SK-N-SH (cell line): Measurements from ENCODE around the gene CD99L2. TPM values are rescaled to one million over a fixed set of nuclear protein-coding genes. Genes with fewer than 3 reads are reported as not detected.

Experiments used
- CTCF ChIA-PET: fragments of 300-600, 350-600 bp; formaldehyde crosslinking; extraction: SDS; loops from one replicate; lab custom pipeline; 2021; lab: Yijun Ruan, JAX
- POLR2A ChIA-PET: fragments of 350-600 bp; sonication (Branson Sonifier 250); formaldehyde crosslinking; extraction: SDS; loops from one replicate; lab custom pipeline; 2020; ENCODE audit warnings: antibody characterized with exemption, inconsistent platforms; lab: Yijun Ruan, JAX
- DNase-seq: peaks from one replicate; pipeline ENCODE4 v3.0.0; 2012
- H2AFZ ChIP-seq: fragments of 200-600 bp; sonication (generic); 2 replicates; pipeline ENCODE4 v1.8.1; 2016; ENCODE audit warnings: antibody characterized with exemption, mild to moderate bottlenecking, low read depth
- H3F3A ChIP-seq: fragments of 200-600 bp; sonication (generic); replicated peaks from 2 replicates; pipeline ENCODE3; 2016; ENCODE audit warnings: antibody characterized with exemption, mild to moderate bottlenecking; ENCODE audit not compliant: insufficient read depth
- H3K27ac ChIP-seq, 2 experiments: fragments of 200-500 bp in 1 of 2; fragments of 200-600 bp in 1 of 2; sonication (Bioruptor generic) in 1 of 2; sonication (generic), shearing (Covaris generic) in 1 of 2; 2 replicates each; pipeline versions ENCODE4 v1.5.1 to v1.6.1; 2014 to 2016; ENCODE audit warnings: low read depth in 2 of 2, inconsistent platforms in 1 of 2, low read length in 1 of 2, mild to moderate bottlenecking in 1 of 2, mixed read lengths in 1 of 2
- H3K27me3 ChIP-seq: fragments of 200-600 bp; sonication (generic), shearing (Covaris generic); 2 replicates; pipeline ENCODE4 v1.6.1; 2016; ENCODE audit warnings: mixed run types; ENCODE audit not compliant: insufficient read depth
- H3K36me3 ChIP-seq, 2 experiments: fragments of 200-500 bp in 1 of 2; fragments of 200-600 bp in 1 of 2; sonication (Bioruptor generic) in 1 of 2; sonication (generic) in 1 of 2; replicated peaks in 1 of 2; 2 replicates each; pipeline versions ENCODE3 to v1.5.1; 2014 to 2016; ENCODE audit warnings: low read length in 1 of 2, mild to moderate bottlenecking in 1 of 2; ENCODE audit not compliant: insufficient read depth in 2 of 2, control insufficient read depth in 1 of 2
- H3K4me1 ChIP-seq, 2 experiments: fragments of 200-500 bp in 1 of 2; fragments of 200-600 bp in 1 of 2; sonication (Bioruptor generic) in 1 of 2; sonication (generic), shearing (Covaris generic) in 1 of 2; 2 replicates each; pipeline versions ENCODE4 v1.5.1 to v1.6.1; 2014 to 2016; ENCODE audit warnings: low read depth in 1 of 2, low read length in 1 of 2, mixed run types in 1 of 2; ENCODE audit not compliant: insufficient read depth in 2 of 2, control insufficient read depth in 1 of 2
- H3K4me2 ChIP-seq: fragments of 200-600 bp; sonication (generic), shearing (Covaris generic); 2 replicates; pipeline ENCODE4 v1.6.1; 2017; ENCODE audit warnings: mixed run types
- H3K4me3 ChIP-seq, 2 experiments: fragments of 200-500 bp in 1 of 2; fragments of 200-600 bp in 1 of 2; sonication (Bioruptor generic) in 1 of 2; sonication (generic), shearing (Covaris generic) in 1 of 2; 2 replicates each; pipeline versions ENCODE4 v1.5.1 to v1.8.1; 2014 to 2016; ENCODE audit warnings: low read depth in 2 of 2, inconsistent platforms in 1 of 2, low read length in 1 of 2, mild to moderate bottlenecking in 1 of 2, mixed read lengths in 1 of 2, moderate library complexity in 1 of 2
- H3K79me2 ChIP-seq: fragments of 200-600 bp; sonication (generic); 2 replicates; pipeline ENCODE4 v1.8.1; 2017; ENCODE audit warnings: mild to moderate bottlenecking; ENCODE audit not compliant: insufficient read depth
- H3K9ac ChIP-seq: fragments of 200-600 bp; sonication (generic); 2 replicates; pipeline ENCODE4 v1.6.1; 2017; ENCODE audit warnings: mixed run types
- H3K9me2 ChIP-seq: fragments of 200-600 bp; sonication (generic); 2 replicates; pipeline ENCODE4 v1.6.1; 2017; ENCODE audit warnings: mixed run types
- H3K9me3 ChIP-seq: fragments of 200-600 bp; sonication (generic); 2 replicates; pipeline ENCODE4 v1.6.1; 2017; ENCODE audit warnings: mixed run types, mild to moderate bottlenecking, moderate library complexity
- H4K20me1 ChIP-seq: fragments of 200-600 bp; sonication (generic); 2 replicates; pipeline ENCODE4 v1.6.1; 2017; ENCODE audit warnings: mild to moderate bottlenecking, mixed run types; ENCODE audit not compliant: insufficient read depth
- CHD2 ChIP-seq: fragments of 150-350 bp; IDR thresholded peaks from 2 replicates; pipeline ENCODE4 v1.6.1; 2018; ENCODE audit warnings: low read length; ENCODE audit not compliant: partially characterized antibody
- CTCF ChIP-seq: fragments of 200-600 bp; sonication (generic); IDR thresholded peaks from 2 replicates; pipeline ENCODE4 v1.6.1; 2017; ENCODE audit warnings: antibody characterized with exemption, mild to moderate bottlenecking, moderate library complexity
- EP300 ChIP-seq, 2 experiments: IDR thresholded peaks; 2 replicates each; pipeline versions ENCODE4 v1.4.0 to v1.6.1; 2012; ENCODE audit warnings: borderline replicate concordance in 1 of 2, low read depth in 1 of 2, low read length in 1 of 2
- FOXJ3 ChIP-seq: sonication (generic); formaldehyde crosslinking; IDR thresholded peaks from 2 replicates; pipeline ENCODE4 v1.5.1; 2020; ENCODE audit warnings: mild to moderate bottlenecking, missing genetic modification reagents
- FOXM1 ChIP-seq: IDR thresholded peaks from 2 replicates; pipeline ENCODE4 v1.4.0; 2012; ENCODE audit warnings: low read depth, mild to moderate bottlenecking
- JUND ChIP-seq: IDR thresholded peaks from 2 replicates; pipeline ENCODE4 v1.4.0; 2012
- MEF2A ChIP-seq: IDR thresholded peaks from 2 replicates; pipeline ENCODE4 v1.4.0; 2012; ENCODE audit warnings: low read depth, borderline replicate concordance
- MXI1 ChIP-seq: IDR thresholded peaks from 2 replicates; pipeline ENCODE4 v1.6.1; 2012; ENCODE audit warnings: mild to moderate bottlenecking, low read depth, low read length, improper control_type of control experiment
- NRF1 ChIP-seq: IDR thresholded peaks from 2 replicates; pipeline ENCODE4 v1.6.1; 2012; ENCODE audit warnings: low read depth, mild to moderate bottlenecking, low read length
- PBX3 ChIP-seq: IDR thresholded peaks from 2 replicates; pipeline ENCODE4; 2012
- RAD21 ChIP-seq: IDR thresholded peaks from 2 replicates; pipeline ENCODE4 v1.6.1; 2012; ENCODE audit warnings: mild to moderate bottlenecking, low read length
- RCOR1 ChIP-seq: fragments of 150-350 bp; IDR thresholded peaks from 2 replicates; pipeline ENCODE4 v1.6.1; 2017; ENCODE audit warnings: antibody characterized with exemption, low read length
- REST ChIP-seq: IDR thresholded peaks from 2 replicates; pipeline ENCODE4 v1.6.1; 2012; ENCODE audit warnings: mild to moderate bottlenecking, low read depth, low read length, moderate library complexity
- RXRA ChIP-seq: IDR thresholded peaks from 2 replicates; pipeline ENCODE4 v1.4.0; 2012; ENCODE audit warnings: low read depth, mild to moderate bottlenecking, borderline replicate concordance
- SIN3A ChIP-seq: IDR thresholded peaks from 2 replicates; pipeline ENCODE4 v1.6.1; 2012; ENCODE audit warnings: low read depth, mild to moderate bottlenecking, low read length, moderate library complexity, borderline replicate concordance
- TCF12 ChIP-seq: IDR thresholded peaks from 2 replicates; pipeline ENCODE4 v1.4.0; 2012
- WGBS: methylation state at CpG from one replicate; pipeline ENCODE4 v1.1.6; 2017; ENCODE audit warnings: low lambda C conversion rate; 5-methylcytosine and 5-hydroxymethylcytosine counted together
- polyA plus RNA-seq, 3 experiments: library from polyadenylated mRNA; depleted of rRNA; stranded (reverse); fragments of >200 nt; gene quantifications; 2 replicates each; pipeline ENCODE4 v1.2.3, GENCODE V29; 2012
- TF ChIP-seq, protein P1 (sequence below): IDR thresholded peaks from 2 replicates; pipeline ENCODE4 v1.4.0; 2012; ENCODE audit warnings: low read depth, borderline replicate concordance
- TF ChIP-seq, protein P2 (sequence below): IDR thresholded peaks from 2 replicates; pipeline ENCODE4 v1.4.0; 2012; ENCODE audit warnings: low read depth
- TF ChIP-seq, protein P3 (sequence below): fragments of 150-350 bp; IDR thresholded peaks from 2 replicates; pipeline ENCODE4 v1.6.1; 2017; ENCODE audit warnings: antibody characterized with exemption, low read length, low read depth, borderline replicate concordance

The CD99L2 gene
- polyA plus RNA-seq, 1 of the 3 experiments (the other 2 are of a cell fraction) = 57.7 TPM

GRCh38 chrX:150933945-150934350 lies 35.5 kb upstream of the CD99L2 start:
- no peak for TF ChIP-seq SIN3A
- TF ChIP-seq TCF12 = no peak
- no peak for TF ChIP-seq JUND
- no peak for TF ChIP-seq RAD21
- no peak for TF ChIP-seq EP300 (IDR thresholded peaks at IDR 0.05; ENCODE audit: borderline replicate concordance in 1 of 2, low read depth in 1 of 2, low read length in 1 of 2)
- TF ChIP-seq RCOR1 = no peak
- no peak for TF ChIP-seq NRF1
- TF ChIP-seq RXRA = no peak
- TF ChIP-seq, protein P1, sequence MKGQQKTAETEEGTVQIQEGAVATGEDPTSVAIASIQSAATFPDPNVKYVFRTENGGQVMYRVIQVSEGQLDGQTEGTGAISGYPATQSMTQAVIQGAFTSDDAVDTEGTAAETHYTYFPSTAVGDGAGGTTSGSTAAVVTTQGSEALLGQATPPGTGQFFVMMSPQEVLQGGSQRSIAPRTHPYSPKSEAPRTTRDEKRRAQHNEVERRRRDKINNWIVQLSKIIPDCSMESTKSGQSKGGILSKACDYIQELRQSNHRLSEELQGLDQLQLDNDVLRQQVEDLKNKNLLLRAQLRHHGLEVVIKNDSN = no peak
- TF ChIP-seq, protein P2, sequence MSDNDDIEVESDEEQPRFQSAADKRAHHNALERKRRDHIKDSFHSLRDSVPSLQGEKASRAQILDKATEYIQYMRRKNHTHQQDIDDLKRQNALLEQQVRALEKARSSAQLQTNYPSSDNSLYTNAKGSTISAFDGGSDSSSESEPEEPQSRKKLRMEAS = no peak
- no peak for TF ChIP-seq CHD2
- TF ChIP-seq FOXM1 = no peak
- TF ChIP-seq FOXJ3 = no peak
- no peak for TF ChIP-seq REST
- TF ChIP-seq CTCF = no peak
- TF ChIP-seq MEF2A = no peak
- TF ChIP-seq PBX3 = no peak
- TF ChIP-seq, protein P3, sequence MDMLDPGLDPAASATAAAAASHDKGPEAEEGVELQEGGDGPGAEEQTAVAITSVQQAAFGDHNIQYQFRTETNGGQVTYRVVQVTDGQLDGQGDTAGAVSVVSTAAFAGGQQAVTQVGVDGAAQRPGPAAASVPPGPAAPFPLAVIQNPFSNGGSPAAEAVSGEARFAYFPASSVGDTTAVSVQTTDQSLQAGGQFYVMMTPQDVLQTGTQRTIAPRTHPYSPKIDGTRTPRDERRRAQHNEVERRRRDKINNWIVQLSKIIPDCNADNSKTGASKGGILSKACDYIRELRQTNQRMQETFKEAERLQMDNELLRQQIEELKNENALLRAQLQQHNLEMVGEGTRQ = no peak
- no peak for TF ChIP-seq MXI1
- H3K27ac ChIP-seq = no peak overlapping the region
- 38% methylated on average over 5 of the region's 5 CpGs for WGBS
- ChIA-PET CTCF (no interaction called here), POLR2A (interaction anchor here (0.6 kb wide), 1 partner anchor 66 kb away, joined by 3 read pairs; no protein-coding TSS in a partner anchor)
- DNase-seq = no peak
- H3F3A ChIP-seq = no peaks in the 10 kb centered on the region
- no peaks in the 10 kb centered on the region for H3K4me1 ChIP-seq
- no peaks in the 10 kb centered on the region for H4K20me1 ChIP-seq
- no peaks in the 10 kb centered on the region for H3K9me3 ChIP-seq
- H3K9ac ChIP-seq = no peak overlapping the region
- H2AFZ ChIP-seq = no peak overlapping the region
- H3K4me3 ChIP-seq = no peak overlapping the region
- no peaks in the 10 kb centered on the region for H3K9me2 ChIP-seq
- H3K79me2 ChIP-seq = no peaks in the 10 kb centered on the region
- H3K36me3 ChIP-seq = no peaks in the 10 kb centered on the region
- no peak overlapping the region for H3K4me2 ChIP-seq
- no peaks in the 10 kb centered on the region; the same call in 1 of the 2 replicates for H3K27me3 ChIP-seq
